H1 (cell line): Measurements from ENCODE around the gene PPP1R14C. TPM values are rescaled to one million over a fixed set of nuclear protein-coding genes. Genes with fewer than 3 reads are reported as not detected.

Experiments used
- ATF2 ChIP-seq: IDR thresholded peaks from 2 replicates; pipeline ENCODE4 v1.6.1; 2012; ENCODE audit warnings: low read length, inconsistent platforms
- CHD2 ChIP-seq: IDR thresholded peaks from 2 replicates; pipeline ENCODE4 v1.6.1; 2012; ENCODE audit warnings: low read length, improper control_type of control experiment
- NRF1 ChIP-seq: IDR thresholded peaks from 2 replicates; pipeline ENCODE4 v1.6.1; 2011; ENCODE audit warnings: mild to moderate bottlenecking, low read depth, low read length, improper control_type of control experiment
- PHF8 ChIP-seq: fragments of 200-600 bp; sonication (generic); conservative IDR thresholded peaks from 2 replicates; pipeline ENCODE4 v1.7.1; 2012; ENCODE audit warnings: low read depth, mild to moderate bottlenecking, inconsistent platforms, low read length, moderate library complexity
- SP1 ChIP-seq: IDR thresholded peaks from 2 replicates; pipeline ENCODE4 v1.6.1; 2011; ENCODE audit warnings: low read depth, low read length
- SP4 ChIP-seq: IDR thresholded peaks from 2 replicates; pipeline ENCODE4 v1.6.1; 2012; ENCODE audit warnings: low read length, inconsistent platforms
- polyA plus RNA-seq, 7 experiments: library from polyadenylated mRNA; depleted of rRNA in 3 of 7; stranded (reverse) in 5 of 7; unstranded in 2 of 7; fragments of >200 nt in 5 of 7; fragments of 200-250 nt in 2 of 7; gene quantifications; 1 replicate in 5 of 7; 2 replicates in 1 of 7; 4 replicates in 1 of 7; pipeline versions ENCODE4 v1.2.1 to v1.2.3, GENCODE V29; 2011 to 2013; ENCODE audit warnings: missing spikeins in 2 of 7, mixed read lengths in 2 of 7
- total RNA-seq: library from RNA; stranded (reverse); fragmentation: NEBNext Ultra II Directional; extraction: Animal tissue kit (Norgen Biotek cat#: 25700); gene quantifications from 2 replicates; pipeline ENCODE4 v1.2.1, GENCODE V29; 2021

Gene PPP1R14C
- total and polyA plus RNA-seq, 2 of the 8 experiments (the other 6 are each of a cell fraction or from before 2014, with no cell fraction given) = 0.30 to 0.61 TPM

GRCh38 chr6:150256618-150257272, 113.9 kb downstream of the PPP1R14C start (continued):
- TF ChIP-seq CHD2 (no peak), NRF1 (no peak), PHF8 (no peak), ATF2 (no peak), SP4 (no peak), SP1 (no peak)
